Renal pelvis (tissue), 4 donors: ENCODE results near the gene TOP2A. TPM values are rescaled to one million over a fixed set of nuclear protein-coding genes. Genes with fewer than 3 reads are reported as not detected.
"Not testable (repeated sequence)": the region's sequence is repeated elsewhere in the genome, so short reads cannot be mapped to it uniquely, and the experiment has no call there.

Source experiments
- DNase-seq: peaks from one replicate; pipeline ENCODE4 v3.0.0-alpha.2; 2013
- polyA plus RNA-seq, 3 donors: library from polyadenylated mRNA; unstranded; fragments of 120-200 nt; gene quantifications; one replicate each; pipeline ENCODE4 v1.2.1, GENCODE V29; 2013; ENCODE audit not compliant: insufficient read length in 3 of 3

TOP2A gene
- polyA plus RNA-seq, 3 donors: 157 to 176 (median 174) TPM

GRCh38 chr17:40432864-40433528 is 15.3 kb upstream of the TOP2A start:
- DNase-seq: no peak

- DNase-seq: no peak
Observed at GRCh38 chr17:40431231-40431602, 13.5 kb upstream of the TOP2A start.

GRCh38 chr17:40430272-40431230 is 12.9 kb upstream of the TOP2A start:
- DNase-seq: no peak

- no peak for DNase-seq
Observed at GRCh38 chr17:40427002-40427491, 9.4 kb upstream of the TOP2A start.

- no peak for DNase-seq
Observed at GRCh38 chr17:40425741-40426140, 8.0 kb upstream of the TOP2A start.

- DNase-seq: no peak
Observed at GRCh38 chr17:40422990-40423633, 5.4 kb upstream of the TOP2A start.

- no peak for DNase-seq
Observed at GRCh38 chr17:40419559-40420331, 2.0 kb upstream of the TOP2A start.

GRCh38 chr17:40418428-40418706 is 671 bp upstream of the TOP2A start:
- no peak for DNase-seq

GRCh38 chr17:40417258-40417608 is 463 bp downstream of the TOP2A start:
- no peak for DNase-seq

GRCh38 chr17:40416671-40417070 is 1.0 kb downstream of the TOP2A start:
- no peak for DNase-seq

- no peak for DNase-seq
Observed at GRCh38 chr17:40415390-40415789, 2.3 kb downstream of the TOP2A start.

GRCh38 chr17:40414312-40414711 is 3.4 kb downstream of the TOP2A start:
- DNase-seq: not testable (repeated sequence)

- no peak for DNase-seq
Observed at GRCh38 chr17:40412880-40413279, 4.8 kb downstream of the TOP2A start.

- no peak for DNase-seq
Observed at GRCh38 chr17:40411821-40412220, 5.9 kb downstream of the TOP2A start.

- no peak for DNase-seq
Observed at GRCh38 chr17:40410082-40410481, 7.6 kb downstream of the TOP2A start.

- not testable (repeated sequence) for DNase-seq
Observed at GRCh38 chr17:40409540-40409939, 8.2 kb downstream of the TOP2A start.

- no peak for DNase-seq
Observed at GRCh38 chr17:40407460-40407859, 10.2 kb downstream of the TOP2A start.

GRCh38 chr17:40404003-40404402 is 13.7 kb downstream of the TOP2A start:
- DNase-seq: no peak

- DNase-seq: no peak
Observed at GRCh38 chr17:40402668-40403067, 15.0 kb downstream of the TOP2A start.

- DNase-seq: peak; percentile 48
Observed at GRCh38 chr17:40399185-40399584, 18.5 kb downstream of the TOP2A start.

- DNase-seq: not testable (repeated sequence)
Observed at GRCh38 chr17:40386555-40386954, 31.1 kb downstream of the TOP2A start.

- DNase-seq: no peak
Observed at GRCh38 chr17:40382251-40382650, 35.4 kb downstream of the TOP2A start.
